VCaP (cell line): Measurements from ENCODE around the gene OR2T4.

ENCODE experiments used
- H3K27ac ChIP-seq: fragments of 450-650 bp; 2 replicates; pipeline ENCODE4 v1.5.1; 2017
- TF ChIP-seq, protein P1 (sequence below): fragments of 450-650 bp; conservative IDR thresholded peaks from 2 replicates; pipeline ENCODE4 v1.5.1; 2017; ENCODE audit warnings: mild to moderate bottlenecking, moderate library complexity

Gene OR2T4

GRCh38 chr1:248372394-248372793 lies 10.9 kb downstream of the OR2T4 start:
- no peak overlapping the region for H3K27ac ChIP-seq
- TF ChIP-seq, protein P1, sequence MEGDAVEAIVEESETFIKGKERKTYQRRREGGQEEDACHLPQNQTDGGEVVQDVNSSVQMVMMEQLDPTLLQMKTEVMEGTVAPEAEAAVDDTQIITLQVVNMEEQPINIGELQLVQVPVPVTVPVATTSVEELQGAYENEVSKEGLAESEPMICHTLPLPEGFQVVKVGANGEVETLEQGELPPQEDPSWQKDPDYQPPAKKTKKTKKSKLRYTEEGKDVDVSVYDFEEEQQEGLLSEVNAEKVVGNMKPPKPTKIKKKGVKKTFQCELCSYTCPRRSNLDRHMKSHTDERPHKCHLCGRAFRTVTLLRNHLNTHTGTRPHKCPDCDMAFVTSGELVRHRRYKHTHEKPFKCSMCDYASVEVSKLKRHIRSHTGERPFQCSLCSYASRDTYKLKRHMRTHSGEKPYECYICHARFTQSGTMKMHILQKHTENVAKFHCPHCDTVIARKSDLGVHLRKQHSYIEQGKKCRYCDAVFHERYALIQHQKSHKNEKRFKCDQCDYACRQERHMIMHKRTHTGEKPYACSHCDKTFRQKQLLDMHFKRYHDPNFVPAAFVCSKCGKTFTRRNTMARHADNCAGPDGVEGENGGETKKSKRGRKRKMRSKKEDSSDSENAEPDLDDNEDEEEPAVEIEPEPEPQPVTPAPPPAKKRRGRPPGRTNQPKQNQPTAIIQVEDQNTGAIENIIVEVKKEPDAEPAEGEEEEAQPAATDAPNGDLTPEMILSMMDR, result no peak

- no peak overlapping the region for H3K27ac ChIP-seq
- TF ChIP-seq, protein P1, result no peak
These were observed 12.3 kb downstream of the OR2T4 start for GRCh38 chr1:248373761-248374160.

DNA sequence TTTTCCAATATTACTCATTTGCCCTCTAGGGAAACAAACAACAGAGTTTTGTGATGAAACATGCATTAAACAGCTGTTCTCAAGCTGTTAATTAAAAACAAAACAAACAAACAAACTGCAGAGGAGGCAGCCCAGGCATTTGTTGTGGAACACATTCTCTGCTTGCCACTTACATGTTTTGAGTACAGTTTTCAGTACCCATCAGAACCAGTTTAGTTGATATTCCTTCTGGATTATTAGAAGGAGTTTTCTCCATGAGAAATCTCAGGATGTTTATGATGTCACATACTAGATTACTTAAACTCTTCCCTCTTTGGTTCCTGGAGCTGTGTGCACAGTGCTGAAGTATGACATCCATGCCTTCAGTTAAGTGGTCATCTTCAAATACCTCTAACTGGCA lies 14.0 kb downstream of the OR2T4 start, which contains the start of gene OR2T6:
Gene OR2T6, plus strand, starts transcription at position 301 of the 400 bp plus-strand sequence. CDS start 11,863 bp downstream, outside the sequence.
- no peak within 1 kb of the TSS for H3K27ac ChIP-seq
- TF ChIP-seq, protein P1, result no peak

DNA sequence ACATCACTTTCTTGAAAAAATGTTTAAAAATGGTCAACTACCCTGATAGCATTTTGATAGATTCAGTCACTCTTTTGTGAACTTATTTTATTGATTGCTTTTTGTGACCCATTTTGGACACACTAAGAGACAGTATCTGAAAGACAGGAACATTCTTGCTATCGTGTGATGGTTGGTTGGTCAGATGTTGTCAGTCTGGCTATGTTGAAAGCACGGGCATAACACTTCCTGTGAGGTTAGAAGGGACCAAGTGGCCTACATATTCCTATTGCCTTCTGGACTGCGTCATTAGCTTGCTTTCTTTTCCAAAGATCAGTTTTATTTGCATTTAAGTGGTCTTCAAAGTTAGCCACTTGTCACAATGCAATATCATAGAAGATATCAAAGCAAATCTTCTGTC lies 15.5 kb downstream of the OR2T4 start:
- no peak overlapping the region for H3K27ac ChIP-seq
- TF ChIP-seq, protein P1, result no peak

- no peak overlapping the region for H3K27ac ChIP-seq
- TF ChIP-seq, protein P1, result no peak
These were observed 19.4 kb downstream of the OR2T4 start for GRCh38 chr1:248380854-248381253.

- TF ChIP-seq, protein P1, result no peak
- H3K27ac ChIP-seq, result no peak overlapping the region
These were observed 27.0 kb downstream of the OR2T4 start for GRCh38 chr1:248388426-248388825.

DNA sequence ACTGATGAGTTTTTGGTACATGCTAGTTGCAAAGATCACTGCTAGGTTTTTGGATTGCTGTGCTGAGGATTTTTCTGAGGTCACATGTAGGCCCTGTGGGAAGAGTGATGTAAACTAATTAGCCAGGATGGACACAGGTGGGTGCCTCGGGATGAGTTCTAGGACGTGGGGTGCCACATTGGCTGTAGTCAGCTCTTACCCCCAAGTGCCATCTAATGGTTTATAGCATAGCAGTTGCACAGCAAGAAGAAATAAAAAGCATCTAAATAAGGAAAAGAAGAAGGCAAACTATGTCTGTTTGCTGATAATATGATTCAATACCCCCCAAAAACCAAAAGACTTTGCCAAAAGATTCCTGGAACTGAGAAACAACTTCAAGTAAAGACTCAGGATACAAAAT lies 31.6 kb downstream of the OR2T4 start:
- no peak overlapping the region for H3K27ac ChIP-seq
- TF ChIP-seq, protein P1, result no peak
